ENCODE measurements around the gene P4HA1. TPM values are rescaled to one million over a fixed set of nuclear protein-coding genes. Genes with fewer than 3 reads are reported as not detected.
A peak's percentile ranks its signal among the peaks of the same experiment; 100 is the strongest.

Gene P4HA1
- total RNA-seq, 1 experiment from 2014 or later: 34.4 TPM

DNA sequence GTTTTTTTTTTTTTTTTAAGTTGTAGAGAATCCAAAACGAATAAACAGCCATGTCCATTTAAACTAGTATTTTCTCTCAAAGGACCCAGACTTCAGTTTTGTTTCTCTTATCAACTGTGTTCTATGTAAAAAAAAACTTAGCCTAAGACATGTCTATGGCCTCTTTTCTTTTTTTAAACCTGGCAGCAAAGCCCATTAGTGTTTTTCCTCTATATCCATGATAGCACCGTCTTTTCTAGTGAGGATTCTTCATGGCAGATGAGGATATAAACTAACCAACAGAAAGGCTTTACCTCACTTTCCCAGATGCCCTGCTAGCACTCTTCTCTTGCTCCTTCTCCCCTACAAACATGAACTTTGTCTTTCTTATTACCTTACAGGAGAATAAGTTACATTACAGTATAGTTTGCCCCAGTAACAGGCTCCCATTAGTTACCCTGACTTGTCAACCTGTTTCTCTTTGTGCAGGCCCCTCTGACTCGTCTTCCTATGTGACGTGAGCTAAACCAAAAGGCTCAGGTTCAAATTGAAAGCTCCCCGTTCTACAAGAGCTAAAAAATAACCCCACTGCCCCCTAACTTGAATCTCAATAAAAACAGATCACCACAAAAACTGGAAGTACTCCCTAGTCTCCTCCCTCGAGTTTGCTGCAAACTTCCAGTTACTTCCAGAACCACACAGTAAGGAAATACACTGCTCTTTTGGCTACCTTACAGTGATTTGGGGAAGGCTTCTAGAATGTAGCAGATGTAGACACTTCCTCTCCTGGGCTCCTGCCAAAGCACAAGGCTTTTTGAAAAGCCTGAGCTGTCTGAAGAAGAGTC, 20.1 kb downstream of the P4HA1 start:
- ChIA-PET POLR2A (no interaction called here), CTCF (interaction anchor here (0.5 to 1.7 kb wide), 3 partner anchors 15 to 20 kb away, joined by 3 to 9 read pairs (median 5); partner anchors contain the start of gene P4HA1)
- H3K4me1 Mint-ChIP-seq: peaks cover 7% of the 10 kb centered on the region
- peak overlapping the region; percentile 69 for H3K27ac Mint-ChIP-seq
- no peak overlapping the region for H3K4me3 Mint-ChIP-seq
- DNase-seq (ENCODE audit: low spot score) (no peak), ATAC-seq (no peak)
- no peaks in the 10 kb centered on the region for H3K9me3 Mint-ChIP-seq
- no peaks in the 10 kb centered on the region for H3K27me3 Mint-ChIP-seq (ENCODE audit: low read depth)
- TF ChIP-seq, protein P1, sequence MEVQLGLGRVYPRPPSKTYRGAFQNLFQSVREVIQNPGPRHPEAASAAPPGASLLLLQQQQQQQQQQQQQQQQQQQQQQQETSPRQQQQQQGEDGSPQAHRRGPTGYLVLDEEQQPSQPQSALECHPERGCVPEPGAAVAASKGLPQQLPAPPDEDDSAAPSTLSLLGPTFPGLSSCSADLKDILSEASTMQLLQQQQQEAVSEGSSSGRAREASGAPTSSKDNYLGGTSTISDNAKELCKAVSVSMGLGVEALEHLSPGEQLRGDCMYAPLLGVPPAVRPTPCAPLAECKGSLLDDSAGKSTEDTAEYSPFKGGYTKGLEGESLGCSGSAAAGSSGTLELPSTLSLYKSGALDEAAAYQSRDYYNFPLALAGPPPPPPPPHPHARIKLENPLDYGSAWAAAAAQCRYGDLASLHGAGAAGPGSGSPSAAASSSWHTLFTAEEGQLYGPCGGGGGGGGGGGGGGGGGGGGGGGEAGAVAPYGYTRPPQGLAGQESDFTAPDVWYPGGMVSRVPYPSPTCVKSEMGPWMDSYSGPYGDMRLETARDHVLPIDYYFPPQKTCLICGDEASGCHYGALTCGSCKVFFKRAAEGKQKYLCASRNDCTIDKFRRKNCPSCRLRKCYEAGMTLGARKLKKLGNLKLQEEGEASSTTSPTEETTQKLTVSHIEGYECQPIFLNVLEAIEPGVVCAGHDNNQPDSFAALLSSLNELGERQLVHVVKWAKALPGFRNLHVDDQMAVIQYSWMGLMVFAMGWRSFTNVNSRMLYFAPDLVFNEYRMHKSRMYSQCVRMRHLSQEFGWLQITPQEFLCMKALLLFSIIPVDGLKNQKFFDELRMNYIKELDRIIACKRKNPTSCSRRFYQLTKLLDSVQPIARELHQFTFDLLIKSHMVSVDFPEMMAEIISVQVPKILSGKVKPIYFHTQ (CRISPR knock-in tag; IDR thresholded peaks at IDR 0.05): no peak
- TF ChIP-seq SOX15 (CRISPR knock-in tag; IDR thresholded peaks at IDR 0.05) (no peak), PRRX2 (CRISPR knock-in tag; IDR thresholded peaks at IDR 0.05) (no peak), SMAD3 (CRISPR knock-in tag; IDR thresholded peaks at IDR 0.05; ENCODE audit: borderline replicate concordance) (no peak), TCF7 (CRISPR knock-in tag; IDR thresholded peaks at IDR 0.05; ENCODE audit: low read depth) (no peak), CREB1 (CRISPR knock-in tag; IDR thresholded peaks at IDR 0.05) (no peak), JAZF1 (CRISPR knock-in tag; IDR thresholded peaks at IDR 0.05) (no peak), FOXJ3 (CRISPR knock-in tag; IDR thresholded peaks at IDR 0.05; ENCODE audit: borderline replicate concordance) (no peak), CBFB (CRISPR knock-in tag; IDR thresholded peaks at IDR 0.05; ENCODE audit: low read depth) (no peak), GRHL2 (CRISPR knock-in tag; IDR thresholded peaks at IDR 0.05; ENCODE audit: insufficient replicate concordance, severe bottlenecking) (no peak), GTF2I (CRISPR knock-in tag; conservative IDR thresholded peaks at IDR 0.05) (no peak), SMAD4 (CRISPR knock-in tag; IDR thresholded peaks at IDR 0.05) (no peak), ESRRA (CRISPR knock-in tag; IDR thresholded peaks at IDR 0.05; ENCODE audit: borderline replicate concordance) (no peak), SP1 (CRISPR knock-in tag; conservative IDR thresholded peaks at IDR 0.05) (no peak), MYBL2 (CRISPR knock-in tag; IDR thresholded peaks at IDR 0.05) (no peak)
- TF ChIP-seq, protein P2, sequence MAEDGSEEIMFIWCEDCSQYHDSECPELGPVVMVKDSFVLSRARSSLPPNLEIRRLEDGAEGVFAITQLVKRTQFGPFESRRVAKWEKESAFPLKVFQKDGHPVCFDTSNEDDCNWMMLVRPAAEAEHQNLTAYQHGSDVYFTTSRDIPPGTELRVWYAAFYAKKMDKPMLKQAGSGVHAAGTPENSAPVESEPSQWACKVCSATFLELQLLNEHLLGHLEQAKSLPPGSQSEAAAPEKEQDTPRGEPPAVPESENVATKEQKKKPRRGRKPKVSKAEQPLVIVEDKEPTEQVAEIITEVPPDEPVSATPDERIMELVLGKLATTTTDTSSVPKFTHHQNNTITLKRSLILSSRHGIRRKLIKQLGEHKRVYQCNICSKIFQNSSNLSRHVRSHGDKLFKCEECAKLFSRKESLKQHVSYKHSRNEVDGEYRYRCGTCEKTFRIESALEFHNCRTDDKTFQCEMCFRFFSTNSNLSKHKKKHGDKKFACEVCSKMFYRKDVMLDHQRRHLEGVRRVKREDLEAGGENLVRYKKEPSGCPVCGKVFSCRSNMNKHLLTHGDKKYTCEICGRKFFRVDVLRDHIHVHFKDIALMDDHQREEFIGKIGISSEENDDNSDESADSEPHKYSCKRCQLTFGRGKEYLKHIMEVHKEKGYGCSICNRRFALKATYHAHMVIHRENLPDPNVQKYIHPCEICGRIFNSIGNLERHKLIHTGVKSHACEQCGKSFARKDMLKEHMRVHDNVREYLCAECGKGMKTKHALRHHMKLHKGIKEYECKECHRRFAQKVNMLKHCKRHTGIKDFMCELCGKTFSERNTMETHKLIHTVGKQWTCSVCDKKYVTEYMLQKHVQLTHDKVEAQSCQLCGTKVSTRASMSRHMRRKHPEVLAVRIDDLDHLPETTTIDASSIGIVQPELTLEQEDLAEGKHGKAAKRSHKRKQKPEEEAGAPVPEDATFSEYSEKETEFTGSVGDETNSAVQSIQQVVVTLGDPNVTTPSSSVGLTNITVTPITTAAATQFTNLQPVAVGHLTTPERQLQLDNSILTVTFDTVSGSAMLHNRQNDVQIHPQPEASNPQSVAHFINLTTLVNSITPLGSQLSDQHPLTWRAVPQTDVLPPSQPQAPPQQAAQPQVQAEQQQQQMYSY (CRISPR knock-in tag; IDR thresholded peaks at IDR 0.05): no peak
- TF ChIP-seq, protein P3, sequence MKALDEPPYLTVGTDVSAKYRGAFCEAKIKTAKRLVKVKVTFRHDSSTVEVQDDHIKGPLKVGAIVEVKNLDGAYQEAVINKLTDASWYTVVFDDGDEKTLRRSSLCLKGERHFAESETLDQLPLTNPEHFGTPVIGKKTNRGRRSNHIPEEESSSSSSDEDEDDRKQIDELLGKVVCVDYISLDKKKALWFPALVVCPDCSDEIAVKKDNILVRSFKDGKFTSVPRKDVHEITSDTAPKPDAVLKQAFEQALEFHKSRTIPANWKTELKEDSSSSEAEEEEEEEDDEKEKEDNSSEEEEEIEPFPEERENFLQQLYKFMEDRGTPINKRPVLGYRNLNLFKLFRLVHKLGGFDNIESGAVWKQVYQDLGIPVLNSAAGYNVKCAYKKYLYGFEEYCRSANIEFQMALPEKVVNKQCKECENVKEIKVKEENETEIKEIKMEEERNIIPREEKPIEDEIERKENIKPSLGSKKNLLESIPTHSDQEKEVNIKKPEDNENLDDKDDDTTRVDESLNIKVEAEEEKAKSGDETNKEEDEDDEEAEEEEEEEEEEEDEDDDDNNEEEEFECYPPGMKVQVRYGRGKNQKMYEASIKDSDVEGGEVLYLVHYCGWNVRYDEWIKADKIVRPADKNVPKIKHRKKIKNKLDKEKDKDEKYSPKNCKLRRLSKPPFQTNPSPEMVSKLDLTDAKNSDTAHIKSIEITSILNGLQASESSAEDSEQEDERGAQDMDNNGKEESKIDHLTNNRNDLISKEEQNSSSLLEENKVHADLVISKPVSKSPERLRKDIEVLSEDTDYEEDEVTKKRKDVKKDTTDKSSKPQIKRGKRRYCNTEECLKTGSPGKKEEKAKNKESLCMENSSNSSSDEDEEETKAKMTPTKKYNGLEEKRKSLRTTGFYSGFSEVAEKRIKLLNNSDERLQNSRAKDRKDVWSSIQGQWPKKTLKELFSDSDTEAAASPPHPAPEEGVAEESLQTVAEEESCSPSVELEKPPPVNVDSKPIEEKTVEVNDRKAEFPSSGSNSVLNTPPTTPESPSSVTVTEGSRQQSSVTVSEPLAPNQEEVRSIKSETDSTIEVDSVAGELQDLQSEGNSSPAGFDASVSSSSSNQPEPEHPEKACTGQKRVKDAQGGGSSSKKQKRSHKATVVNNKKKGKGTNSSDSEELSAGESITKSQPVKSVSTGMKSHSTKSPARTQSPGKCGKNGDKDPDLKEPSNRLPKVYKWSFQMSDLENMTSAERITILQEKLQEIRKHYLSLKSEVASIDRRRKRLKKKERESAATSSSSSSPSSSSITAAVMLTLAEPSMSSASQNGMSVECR (CRISPR knock-in tag; IDR thresholded peaks at IDR 0.05; ENCODE audit: borderline replicate concordance): no peak
- TF ChIP-seq, protein P4, sequence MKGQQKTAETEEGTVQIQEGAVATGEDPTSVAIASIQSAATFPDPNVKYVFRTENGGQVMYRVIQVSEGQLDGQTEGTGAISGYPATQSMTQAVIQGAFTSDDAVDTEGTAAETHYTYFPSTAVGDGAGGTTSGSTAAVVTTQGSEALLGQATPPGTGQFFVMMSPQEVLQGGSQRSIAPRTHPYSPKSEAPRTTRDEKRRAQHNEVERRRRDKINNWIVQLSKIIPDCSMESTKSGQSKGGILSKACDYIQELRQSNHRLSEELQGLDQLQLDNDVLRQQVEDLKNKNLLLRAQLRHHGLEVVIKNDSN (CRISPR knock-in tag; IDR thresholded peaks at IDR 0.05): no peak
- TF ChIP-seq, protein P5, sequence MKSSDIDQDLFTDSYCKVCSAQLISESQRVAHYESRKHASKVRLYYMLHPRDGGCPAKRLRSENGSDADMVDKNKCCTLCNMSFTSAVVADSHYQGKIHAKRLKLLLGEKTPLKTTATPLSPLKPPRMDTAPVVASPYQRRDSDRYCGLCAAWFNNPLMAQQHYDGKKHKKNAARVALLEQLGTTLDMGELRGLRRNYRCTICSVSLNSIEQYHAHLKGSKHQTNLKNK (CRISPR knock-in tag; IDR thresholded peaks at IDR 0.05): no peak
- H3K36me3 Mint-ChIP-seq: peaks cover 20% of the 10 kb centered on the region

All from WTC11 (cell line).